GM12892 (cell line): ENCODE measurements around the gene IKBKG.
"Not testable (repeated sequence)": the region's sequence is repeated elsewhere in the genome, so short reads cannot be mapped to it uniquely, and the experiment has no call there.

Experiments
- POLR2AphosphoS5 ChIP-seq: IDR thresholded peaks from 2 replicates; pipeline ENCODE4 v1.6.1; 2011; ENCODE audit warnings: low read depth, low read length, control low read depth
- TAF1 ChIP-seq: IDR thresholded peaks from 2 replicates; pipeline ENCODE4 v1.6.1; 2011; ENCODE audit warnings: low read depth, mild to moderate bottlenecking, control low read depth, low read length, borderline replicate concordance

DNA sequence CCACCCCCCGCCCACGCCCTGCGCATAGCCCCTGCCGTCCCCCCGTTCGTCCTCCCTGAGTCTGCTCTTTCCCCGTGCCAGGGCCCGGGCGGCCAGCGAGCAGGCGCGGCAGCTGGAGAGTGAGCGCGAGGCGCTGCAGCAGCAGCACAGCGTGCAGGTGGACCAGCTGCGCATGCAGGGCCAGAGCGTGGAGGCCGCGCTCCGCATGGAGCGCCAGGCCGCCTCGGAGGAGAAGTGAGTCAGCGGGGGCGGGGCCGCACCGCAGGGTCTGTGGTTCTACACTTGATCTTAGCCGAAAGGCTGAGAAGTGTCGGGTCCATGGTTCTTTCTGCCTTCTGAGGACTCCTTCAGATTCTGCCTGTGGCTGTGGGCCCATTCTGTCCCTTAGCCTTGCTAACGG, 12.9 kb downstream of the IKBKG start:
- not testable (repeated sequence) for TF ChIP-seq TAF1, POLR2AphosphoS5
